ENCODE results near the gene EFNA1. TPM values are rescaled to one million over a fixed set of nuclear protein-coding genes. Genes with fewer than 3 reads are reported as not detected.

Gene EFNA1
- polyA plus RNA-seq, 1 donor from 2014 or later = 0.50 TPM

DNA sequence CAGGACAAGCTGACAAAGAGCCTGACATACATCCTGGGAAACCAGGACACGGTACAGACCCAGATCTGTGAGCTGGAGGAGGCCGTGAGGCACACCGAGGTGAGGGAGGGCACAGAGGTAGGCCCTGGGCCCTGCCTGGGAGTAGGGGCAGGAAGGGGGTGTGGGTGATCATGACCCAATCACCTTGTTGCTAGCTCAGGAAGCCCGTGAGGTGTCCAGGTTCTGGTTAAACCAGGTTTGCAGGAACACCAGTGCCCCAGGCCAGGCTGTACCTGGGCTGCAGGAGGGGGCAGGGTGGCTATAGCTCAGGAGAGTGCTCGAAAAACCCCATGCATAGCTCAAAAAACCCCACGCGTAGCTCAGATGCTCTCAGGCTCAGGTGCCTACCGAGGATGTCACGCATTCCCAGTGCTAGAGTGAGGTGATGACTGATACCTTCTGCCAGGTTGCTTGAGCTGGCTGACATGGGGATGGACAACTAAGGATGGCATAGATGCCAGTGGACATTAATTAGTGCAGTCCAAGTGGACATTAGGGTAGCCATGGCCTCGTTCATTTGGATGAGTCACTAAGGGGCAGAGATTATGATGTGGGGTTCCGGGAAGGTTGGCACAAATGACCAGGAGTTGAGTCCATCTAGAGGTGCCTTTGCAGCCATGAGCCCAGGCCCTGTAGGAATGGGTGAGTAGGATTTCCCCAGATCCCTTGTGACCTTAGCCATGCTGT is 49.7 kb downstream of the EFNA1 start:
- Histone ChIP-seq H3K4me3 (ENCODE audit: low read length) (peak overlapping the region; percentile 93), H4K20me1 (ENCODE audit: insufficient read depth) (no peaks in the 10 kb centered on the region), H3K36me3 (ENCODE audit: insufficient read depth, low read length) (peaks cover 13% of the 10 kb centered on the region), H3K9ac (ENCODE audit: low read length) (no peak overlapping the region), H3K27ac (ENCODE audit: low read length) (no peak overlapping the region), H3K27me3 (ENCODE audit: insufficient read depth, low read depth, low read length) (no peaks in the 10 kb centered on the region), H3F3A (ENCODE audit: insufficient read depth, low read length, poor library complexity, severe bottlenecking) (peaks cover 5% of the 10 kb centered on the region), H3K9me3 (ENCODE audit: low read length) (no peaks in the 10 kb centered on the region), H3K4me2 (ENCODE audit: low read length) (no peak overlapping the region), H3K79me2 (replicated peaks; ENCODE audit: insufficient read depth, low read length) (peaks cover 30% of the 10 kb centered on the region), H3K9me2 (ENCODE audit: insufficient read depth, low read length) (no peaks in the 10 kb centered on the region), H2AFZ (ENCODE audit: low read depth, low read length) (no peak overlapping the region)
- no peak for TF ChIP-seq POLR2AphosphoS5 (IDR thresholded peaks at IDR 0.05)
- TF ChIP-seq RAD21 (conservative IDR thresholded peaks at IDR 0.05) = no peak
- no peak for TF ChIP-seq REST (IDR thresholded peaks at IDR 0.05; ENCODE audit: borderline replicate concordance)
- no peak for TF ChIP-seq EZH2 (IDR thresholded peaks at IDR 0.05; ENCODE audit: borderline replicate concordance, insufficient read depth, low read length, poor library complexity, severe bottlenecking)
- no peak for TF ChIP-seq EP300 (conservative IDR thresholded peaks at IDR 0.05; ENCODE audit: poor library complexity, severe bottlenecking)
- no peak for TF ChIP-seq MXI1 (conservative IDR thresholded peaks at IDR 0.05; ENCODE audit: poor library complexity, severe bottlenecking)
- TF ChIP-seq CTCF (IDR thresholded peaks at IDR 0.05; ENCODE audit: poor library complexity, severe bottlenecking) = no peak
- no peak for TF ChIP-seq SMC3 (conservative IDR thresholded peaks at IDR 0.05; ENCODE audit: poor library complexity)
- no peak for TF ChIP-seq TAF1 (IDR thresholded peaks at IDR 0.05; ENCODE audit: low read depth)

DNA sequence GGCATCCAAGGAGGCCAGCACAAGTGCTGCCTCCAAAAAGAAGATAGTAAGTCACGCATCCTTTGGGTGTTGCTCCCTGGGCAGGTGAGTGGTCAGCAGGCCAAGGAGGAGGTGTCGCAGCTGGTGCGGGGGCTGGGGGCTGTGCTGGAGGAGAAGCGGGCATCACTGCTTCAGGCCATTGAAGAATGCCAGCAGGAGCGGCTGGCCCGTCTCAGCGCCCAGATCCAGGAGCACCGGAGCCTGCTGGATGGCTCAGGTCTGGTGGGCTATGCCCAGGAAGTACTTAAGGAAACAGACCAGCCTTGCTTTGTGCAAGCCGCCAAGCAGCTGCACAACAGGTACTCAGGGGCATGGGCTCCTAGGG is 50.2 kb downstream of the EFNA1 start:
- Histone ChIP-seq H4K20me1 (ENCODE audit: insufficient read depth) (no peaks in the 10 kb centered on the region), H3K36me3 (ENCODE audit: insufficient read depth, low read length) (peaks cover 13% of the 10 kb centered on the region), H3K27me3 (ENCODE audit: insufficient read depth, low read depth, low read length) (no peaks in the 10 kb centered on the region), H2AFZ (ENCODE audit: low read depth, low read length) (no peak overlapping the region), H3F3A (ENCODE audit: insufficient read depth, low read length, poor library complexity, severe bottlenecking) (peaks cover under 1% of the 10 kb centered on the region), H3K9me3 (ENCODE audit: low read length) (no peaks in the 10 kb centered on the region), H3K79me2 (replicated peaks; ENCODE audit: insufficient read depth, low read length) (peaks cover 27% of the 10 kb centered on the region), H3K9ac (ENCODE audit: low read length) (no peak overlapping the region), H3K27ac (ENCODE audit: low read length) (no peak overlapping the region), H3K9me2 (ENCODE audit: insufficient read depth, low read length) (no peaks in the 10 kb centered on the region), H3K4me2 (ENCODE audit: low read length) (no peak overlapping the region), H3K4me3 (ENCODE audit: low read length) (no peak overlapping the region)
- TF ChIP-seq EZH2 (IDR thresholded peaks at IDR 0.05; ENCODE audit: borderline replicate concordance, insufficient read depth, low read length, poor library complexity, severe bottlenecking) (no peak), SMC3 (conservative IDR thresholded peaks at IDR 0.05; ENCODE audit: poor library complexity) (no peak), MXI1 (conservative IDR thresholded peaks at IDR 0.05; ENCODE audit: poor library complexity, severe bottlenecking) (no peak), REST (IDR thresholded peaks at IDR 0.05; ENCODE audit: borderline replicate concordance) (no peak), TAF1 (IDR thresholded peaks at IDR 0.05; ENCODE audit: low read depth) (no peak), RAD21 (conservative IDR thresholded peaks at IDR 0.05) (no peak), POLR2AphosphoS5 (IDR thresholded peaks at IDR 0.05) (no peak), EP300 (conservative IDR thresholded peaks at IDR 0.05; ENCODE audit: poor library complexity, severe bottlenecking) (no peak)

All from neural cell (in vitro differentiated cells).